Mucosa of gallbladder (tissue), 1 donor: Measurements from ENCODE around the gene GOLGA6L10. TPM values are rescaled to one million over a fixed set of nuclear protein-coding genes. Genes with fewer than 3 reads are reported as not detected.
"Not testable (repeated sequence)": the region's sequence is repeated elsewhere in the genome, so short reads cannot be mapped to it uniquely, and the experiment has no call there.

Experiments
- DNase-seq: peaks from one replicate; pipeline ENCODE4 v3.0.0-alpha.2; 2020; ENCODE audit warnings: low spot score
- total RNA-seq: library from RNA; stranded (reverse); gene quantifications from one replicate; pipeline ENCODE4 v1.2.1, GENCODE V29; 2021
- donor health status: DM: no; HTN: no; CAD: no.

GOLGA6L10 gene
- total RNA-seq, 1 donor from 2014 or later: 1.6 TPM

DNA sequence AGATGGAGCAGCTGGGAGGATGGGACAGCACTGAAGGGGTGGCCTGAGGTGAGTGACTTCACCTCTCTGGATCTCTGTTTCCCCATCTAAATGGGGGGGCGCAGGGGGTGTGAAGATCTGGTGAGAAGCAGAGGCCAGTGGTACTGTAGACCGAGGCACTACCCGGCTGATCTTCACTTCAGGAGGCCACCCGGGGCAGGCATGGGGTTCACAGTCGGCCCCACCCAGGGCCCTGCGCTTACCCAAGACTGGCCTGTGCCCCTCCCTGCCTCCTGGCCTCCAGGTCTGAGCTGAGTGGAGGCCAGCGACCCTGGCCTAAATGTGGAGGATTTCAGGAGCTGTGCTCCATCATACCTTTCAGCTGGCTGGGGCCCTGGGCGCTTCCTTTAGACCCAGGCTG lies 31.0 kb downstream of the GOLGA6L10 start:
- DNase-seq: not testable (repeated sequence)

DNA sequence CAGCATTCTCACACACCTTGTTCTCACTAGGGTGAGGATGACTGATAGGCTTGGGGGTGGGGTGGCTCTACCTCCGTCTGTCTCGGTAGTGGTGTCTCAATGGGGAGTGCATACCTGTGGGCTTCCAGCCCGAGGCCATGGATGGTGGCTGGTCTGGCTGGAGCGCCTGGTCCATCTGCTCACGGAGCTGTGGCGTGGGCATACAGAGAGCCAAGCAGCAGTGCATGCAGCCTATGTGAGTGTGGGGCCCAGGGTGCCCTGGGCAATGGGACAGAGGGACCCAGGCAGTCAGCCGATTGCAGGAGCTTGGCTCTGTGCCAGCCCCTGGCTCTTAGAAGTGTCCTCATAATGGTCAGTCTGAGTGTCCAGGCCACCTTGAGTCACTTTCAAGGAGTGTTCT lies 31.8 kb downstream of the GOLGA6L10 start:
- not testable (repeated sequence) for DNase-seq

DNA sequence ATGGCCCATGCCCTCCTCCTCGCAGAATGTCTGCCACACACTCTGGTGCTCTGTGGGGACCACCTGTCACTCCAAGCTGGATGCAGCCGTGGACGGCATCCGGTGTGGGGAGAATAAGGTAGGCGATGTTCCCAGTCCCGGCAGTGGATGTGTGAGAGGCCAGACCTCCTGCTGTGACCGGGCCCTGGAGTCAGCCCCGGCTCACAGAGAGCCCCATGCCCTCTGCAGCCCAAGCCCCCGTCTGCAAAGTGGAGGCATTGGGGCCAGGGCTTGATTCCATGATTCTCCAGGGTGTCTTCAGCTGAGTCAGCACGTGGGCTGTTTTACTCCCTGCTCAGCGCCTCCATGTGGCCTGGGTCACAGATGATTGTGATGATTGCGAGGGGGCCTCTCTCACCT lies 32.2 kb downstream of the GOLGA6L10 start:
- DNase-seq: no peak

DNA sequence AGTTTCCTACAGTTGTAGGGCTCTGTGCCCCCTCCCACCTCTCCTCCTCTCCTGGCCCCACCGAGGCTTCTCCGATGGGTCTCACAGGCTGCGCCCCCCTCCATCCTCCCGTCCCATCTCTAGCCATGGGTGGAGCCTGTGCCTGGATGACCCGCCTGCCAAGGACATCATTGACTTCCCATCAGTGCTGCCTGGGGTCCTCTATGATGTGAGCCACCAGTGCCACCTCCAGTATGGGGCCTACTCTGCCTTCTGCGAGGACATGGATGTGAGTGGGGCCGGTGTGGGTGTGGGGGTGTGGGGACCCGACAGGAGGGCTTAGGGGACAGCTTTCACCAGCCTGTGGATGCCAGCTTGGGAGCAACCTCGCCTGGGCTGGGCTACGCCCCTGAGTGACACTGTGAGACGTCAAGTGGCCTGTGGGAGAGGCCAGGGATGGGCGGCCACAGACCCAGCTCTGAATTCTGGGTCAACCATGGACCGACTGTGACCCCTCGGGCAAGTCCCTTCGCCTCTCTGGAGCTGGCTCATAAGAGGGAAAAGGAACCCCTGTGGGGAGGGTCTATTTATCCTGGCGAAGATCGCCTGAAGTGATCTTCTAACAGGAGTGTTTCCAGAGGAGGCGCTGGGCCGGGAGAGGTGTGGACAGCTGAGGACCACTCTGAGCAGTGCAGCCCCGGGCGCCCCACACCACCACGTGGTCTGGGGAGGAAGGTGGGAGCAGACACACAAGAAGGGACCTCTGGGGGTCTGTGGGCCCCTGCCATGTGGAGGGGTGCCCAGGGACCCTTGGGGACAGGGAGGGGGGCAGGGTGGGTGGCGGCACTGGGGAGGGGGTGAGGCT lies 32.8 kb downstream of the GOLGA6L10 start:
- not testable (repeated sequence) for DNase-seq

DNA sequence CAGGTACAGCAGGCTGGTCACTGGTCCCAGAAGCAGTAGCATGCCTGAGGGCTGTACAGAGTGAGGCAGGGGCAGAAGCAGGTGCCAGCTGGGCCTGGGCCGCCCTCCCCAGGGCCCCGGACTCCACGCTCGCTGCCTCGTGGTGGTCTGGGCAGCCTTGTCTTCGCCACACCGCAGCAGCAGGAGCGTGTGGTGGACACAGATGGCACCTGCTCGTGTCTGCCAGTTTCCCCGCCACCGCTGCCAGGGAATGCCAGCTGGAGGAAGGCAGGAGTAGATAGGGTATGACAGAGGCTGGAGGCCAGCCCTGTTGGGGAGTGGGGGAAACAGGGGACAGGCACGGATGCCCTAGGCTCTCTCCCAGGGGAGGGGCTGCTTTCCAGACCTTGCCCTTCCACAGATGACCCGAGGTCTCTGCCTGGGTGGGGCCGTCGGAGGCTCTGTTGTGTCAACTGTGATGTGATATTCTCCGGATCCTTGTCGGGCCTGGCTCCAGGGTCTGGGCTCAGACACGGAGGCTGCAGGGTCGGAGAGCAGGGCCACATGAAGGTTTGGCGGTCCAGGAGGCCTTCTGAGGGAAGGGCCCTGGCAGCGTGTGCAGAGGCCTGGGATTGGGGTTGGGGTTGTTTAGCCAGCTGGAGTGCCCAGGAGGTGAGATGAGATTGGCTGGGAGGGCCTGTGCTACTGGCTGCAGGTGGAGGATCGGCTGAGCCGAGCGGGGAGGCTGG lies 33.6 kb downstream of the GOLGA6L10 start:
- no peak for DNase-seq

DNA sequence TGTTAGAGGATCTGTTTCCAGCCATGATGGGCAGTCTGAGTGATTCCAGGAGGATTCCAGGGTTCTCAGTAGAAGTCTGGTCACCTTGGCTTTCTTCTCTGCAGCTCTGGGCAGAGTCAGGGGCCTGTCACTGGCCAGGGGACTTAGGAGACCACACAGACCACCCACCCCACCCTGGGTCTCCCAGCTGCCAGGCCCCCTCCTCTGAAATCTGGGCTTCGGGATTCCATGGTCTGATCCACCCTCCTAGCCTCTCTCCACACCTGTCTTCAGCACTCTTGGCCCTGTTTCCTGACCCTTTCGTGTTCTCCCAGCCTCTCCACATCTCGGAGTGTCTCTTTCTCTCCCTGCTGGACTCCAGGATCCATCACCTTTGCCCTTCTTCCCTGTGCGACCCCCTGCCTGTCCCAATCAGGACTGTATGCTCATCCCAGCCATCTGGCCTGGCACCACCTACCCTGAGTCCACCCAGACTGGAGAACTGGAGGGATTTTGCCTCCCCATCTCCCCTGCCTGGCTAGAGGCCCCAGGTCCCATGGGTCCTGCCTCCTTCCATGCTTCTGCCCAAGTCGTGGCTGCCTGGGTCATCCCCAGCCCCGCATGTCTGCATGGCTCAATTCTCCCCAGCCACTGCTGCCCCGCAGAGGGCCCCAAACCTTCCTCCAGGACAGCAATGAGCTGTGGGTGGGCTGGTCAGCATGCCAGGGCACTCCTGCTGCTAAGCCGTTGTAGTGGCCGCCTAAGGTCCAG lies 34.3 kb downstream of the GOLGA6L10 start:
- DNase-seq: no peak

DNA sequence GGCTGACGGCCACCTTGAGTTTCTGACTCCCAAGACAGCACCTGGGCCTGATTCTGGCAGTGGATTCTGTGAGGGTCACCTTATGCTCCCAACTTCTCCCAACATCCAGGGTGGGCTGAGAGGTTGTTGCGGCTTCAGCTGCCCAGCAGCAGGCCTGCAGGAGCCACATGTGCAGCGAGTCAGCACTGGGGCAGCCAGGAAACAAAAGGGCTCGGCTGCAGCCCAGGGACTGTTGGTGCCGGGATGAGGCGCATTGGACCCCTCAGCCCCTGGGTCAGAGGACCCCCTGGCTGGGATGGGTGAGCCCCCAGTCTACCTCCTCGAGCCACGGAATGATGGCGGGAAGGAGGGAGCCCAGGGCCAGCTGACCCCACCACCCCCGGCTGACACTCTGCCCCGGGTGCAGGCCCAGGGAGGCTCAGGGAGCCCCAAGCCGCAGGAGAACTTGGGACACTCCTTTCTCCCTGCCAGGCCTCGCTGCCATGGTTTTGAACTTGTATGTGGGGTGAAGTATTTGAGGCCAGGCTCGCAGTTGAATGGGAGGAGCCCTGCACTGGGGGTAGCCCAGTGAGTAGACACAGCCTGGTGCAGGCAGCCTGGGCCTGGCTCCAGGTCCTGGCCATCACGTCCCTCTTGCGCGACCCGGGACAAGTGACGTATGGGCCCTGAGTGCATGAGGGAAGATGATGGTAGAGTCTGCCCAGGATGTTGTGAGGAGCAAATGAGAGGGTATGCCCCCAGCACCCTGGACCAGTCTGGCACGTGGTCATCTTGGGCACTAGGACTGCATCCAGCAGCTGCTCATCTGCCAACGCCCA lies 35.1 kb downstream of the GOLGA6L10 start:
- DNase-seq: not testable (repeated sequence)

DNA sequence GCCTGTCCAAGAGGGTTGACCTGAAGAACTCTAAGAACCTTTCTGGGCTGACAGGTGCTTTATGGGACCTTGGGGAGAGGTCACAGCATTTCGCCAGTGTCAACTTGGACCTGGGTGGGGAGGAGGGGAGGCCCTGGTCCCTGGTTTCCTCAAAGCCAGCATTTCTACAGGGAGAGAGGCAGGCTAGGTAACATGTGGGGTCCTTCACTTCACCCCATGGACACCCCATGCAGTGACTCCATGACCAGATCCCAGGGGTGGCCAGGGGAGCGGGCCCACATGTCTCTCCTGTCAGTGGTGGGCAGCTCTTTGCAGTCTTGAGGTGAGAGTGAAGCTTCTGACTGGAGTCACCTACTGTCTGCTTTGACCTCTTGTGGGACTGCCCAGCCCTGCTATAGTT lies 35.8 kb downstream of the GOLGA6L10 start:
- DNase-seq: no peak

DNA sequence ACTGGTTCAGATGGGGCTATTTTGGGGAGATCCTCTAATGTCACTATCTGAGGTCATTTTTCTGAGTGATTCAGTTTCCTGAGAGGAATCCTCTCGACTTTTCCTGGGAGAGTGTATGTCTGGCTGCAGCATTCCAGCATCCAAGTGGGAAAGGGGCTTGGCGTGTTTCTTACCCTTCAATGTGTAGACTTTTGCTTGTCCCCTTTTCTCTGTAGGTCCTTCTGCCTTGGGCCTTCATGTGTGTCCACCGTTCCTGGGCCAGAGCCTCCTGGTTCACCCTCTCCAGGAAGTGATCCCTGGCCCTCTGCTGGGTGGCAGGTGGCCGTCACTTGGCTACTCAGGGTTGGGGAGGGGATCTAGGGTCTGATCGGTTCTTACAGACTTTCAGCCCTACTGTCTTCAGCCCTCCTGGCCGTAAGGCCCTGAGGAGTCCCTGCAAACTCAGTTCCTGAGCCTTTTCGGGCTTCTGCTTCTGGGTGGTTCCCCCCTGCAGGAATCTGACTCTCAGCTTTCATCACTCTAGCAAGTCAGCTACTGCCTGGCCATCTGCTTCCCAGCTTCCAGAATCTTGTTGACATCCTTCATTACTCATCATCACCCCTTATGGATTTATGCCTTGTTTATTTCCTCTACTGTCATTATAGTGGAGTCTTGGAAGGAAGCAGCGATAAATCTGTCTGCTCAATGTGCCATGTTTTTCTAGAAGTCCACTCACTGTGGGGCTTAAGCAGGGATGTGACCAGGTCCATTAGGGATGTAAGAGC lies 36.5 kb downstream of the GOLGA6L10 start:
- DNase-seq: no peak

DNA sequence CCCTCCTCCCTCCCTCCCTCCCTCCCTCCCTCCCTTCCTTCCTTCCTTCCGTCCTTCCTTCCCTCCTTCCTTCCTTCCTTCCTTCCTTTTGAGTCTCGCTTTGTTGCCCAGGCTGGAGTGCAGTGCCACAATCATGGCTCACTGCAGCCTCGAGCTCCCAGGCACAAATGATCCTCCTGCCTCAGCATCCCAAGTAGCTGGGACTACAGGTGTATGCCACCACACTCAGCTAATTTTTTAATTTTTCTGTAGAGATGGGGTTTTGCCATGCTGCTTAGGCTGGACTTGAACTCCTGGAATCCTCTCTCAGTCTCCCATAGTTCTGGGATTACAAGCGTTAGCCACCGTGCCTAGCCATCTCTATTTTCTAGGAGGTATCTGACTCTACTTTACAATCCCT lies 38.0 kb downstream of the GOLGA6L10 start:
- not testable (repeated sequence) for DNase-seq

DNA sequence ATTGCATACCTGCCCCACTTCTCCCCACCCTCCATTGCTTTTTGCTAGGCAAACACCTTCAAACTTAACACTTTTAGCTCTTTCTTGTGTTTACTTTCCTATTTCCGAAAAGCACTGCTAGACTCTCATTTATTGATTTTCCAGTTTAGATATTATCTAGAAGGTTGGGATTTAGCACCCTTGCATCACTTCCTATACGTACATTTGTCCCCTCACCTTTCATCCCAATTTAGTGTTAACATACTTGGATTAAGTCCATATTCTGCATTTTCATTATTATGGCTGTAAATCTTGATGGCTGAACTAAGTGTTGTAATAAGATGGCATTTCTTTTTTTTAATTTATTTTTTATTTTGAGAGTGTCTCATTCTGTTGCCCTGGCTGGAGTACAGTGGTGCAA lies 39.5 kb downstream of the GOLGA6L10 start:
- DNase-seq: no peak

DNA sequence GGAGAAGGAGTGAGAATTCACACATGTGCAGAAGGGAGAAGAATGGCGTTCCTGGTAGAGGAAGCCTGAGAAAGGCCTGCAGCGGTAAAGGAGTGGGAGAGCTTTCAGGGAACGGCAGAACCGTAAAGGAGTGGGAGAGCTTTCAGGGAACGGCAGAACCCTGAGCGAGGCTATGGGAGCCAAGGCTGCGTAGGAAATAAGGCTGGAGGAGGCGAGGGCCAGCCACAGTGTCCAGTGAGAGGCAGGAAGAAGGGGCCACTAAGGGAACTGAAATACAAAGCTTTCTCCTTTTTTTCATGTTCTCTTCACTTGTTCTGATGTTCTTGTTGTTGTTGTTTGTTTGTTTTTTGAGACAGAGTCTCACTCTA lies 41.6 kb downstream of the GOLGA6L10 start:
- DNase-seq: no peak

DNA sequence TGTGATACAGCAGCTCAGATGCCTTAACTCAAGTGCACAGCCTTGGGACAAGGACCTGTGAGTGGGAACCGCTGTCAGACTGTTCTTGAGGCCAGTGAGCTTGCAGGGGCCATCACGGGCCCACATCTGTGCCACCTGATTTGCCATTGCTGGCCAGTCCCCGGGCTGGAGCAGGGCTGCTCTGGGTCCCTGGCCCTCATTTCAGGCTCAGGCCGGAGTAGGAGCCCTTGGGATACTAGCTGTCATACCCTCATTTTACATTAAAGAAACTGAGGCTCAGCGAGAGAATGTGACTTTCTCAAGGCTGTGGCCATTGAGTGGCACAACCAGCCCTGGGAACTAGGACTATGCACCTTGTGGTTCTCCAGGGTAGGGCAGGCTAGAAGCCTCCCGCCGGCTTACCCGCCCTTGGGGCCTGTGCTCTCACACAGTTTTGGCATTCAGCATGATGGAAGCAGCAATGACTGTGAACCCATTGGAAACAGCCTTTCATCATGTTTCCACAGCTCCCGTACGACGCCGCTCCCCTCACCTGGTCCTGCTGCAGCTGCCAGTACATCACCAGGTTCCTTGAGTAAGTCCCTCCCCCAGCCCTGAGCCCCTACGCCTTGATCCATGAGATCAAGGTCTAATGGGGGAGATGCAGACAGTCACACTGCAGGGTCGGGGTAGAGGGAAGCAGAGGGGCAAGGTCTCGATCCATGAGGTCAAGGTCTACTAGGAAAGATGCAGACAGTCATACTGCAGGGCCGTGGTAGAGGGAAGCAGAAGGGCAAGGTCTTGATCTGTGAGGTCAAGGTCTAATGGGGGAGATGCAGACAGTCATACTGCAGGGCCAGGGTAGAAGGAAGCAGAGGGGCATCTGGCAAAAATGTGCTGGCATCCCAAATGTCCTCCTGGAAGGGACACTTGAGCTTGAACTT lies 42.2 kb downstream of the GOLGA6L10 start:
- no peak for DNase-seq

DNA sequence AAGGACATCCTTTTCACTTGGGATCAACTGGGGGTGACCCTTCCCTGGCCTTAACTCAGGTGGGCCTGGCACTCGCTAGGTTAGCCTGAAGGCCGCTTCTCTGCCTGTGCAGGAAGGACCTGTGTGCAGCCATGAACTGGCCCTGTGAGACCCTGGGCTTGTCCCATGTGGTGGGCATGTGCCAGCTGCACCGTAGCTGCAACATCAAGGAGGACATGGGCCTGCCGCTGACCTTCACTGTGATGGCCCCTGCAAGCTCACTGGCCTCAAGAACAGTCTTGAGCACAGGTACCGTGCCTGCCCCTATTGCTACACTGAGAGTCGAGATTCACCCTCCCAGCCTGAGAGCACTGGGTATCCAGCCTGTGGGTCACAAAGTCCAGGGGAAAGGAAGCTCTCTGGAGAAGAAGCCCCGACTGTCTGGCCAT lies 43.6 kb downstream of the GOLGA6L10 start:
- DNase-seq: no peak

DNA sequence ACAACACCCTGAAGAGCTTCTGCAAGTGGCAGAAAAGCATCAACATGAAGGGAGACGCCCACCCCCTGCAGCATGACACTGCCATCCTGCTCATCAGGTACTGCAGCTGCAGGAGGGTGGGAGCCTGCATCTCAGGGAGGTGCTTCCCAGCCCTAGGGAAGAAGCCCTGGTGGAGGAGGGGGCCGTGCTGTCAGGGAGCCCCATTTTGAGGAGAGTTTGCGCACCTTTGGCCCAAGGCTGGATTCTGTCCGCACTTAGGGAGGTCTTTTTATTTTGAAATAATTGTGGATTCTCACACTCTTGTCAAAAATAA lies 44.5 kb downstream of the GOLGA6L10 start:
- DNase-seq: no peak

DNA sequence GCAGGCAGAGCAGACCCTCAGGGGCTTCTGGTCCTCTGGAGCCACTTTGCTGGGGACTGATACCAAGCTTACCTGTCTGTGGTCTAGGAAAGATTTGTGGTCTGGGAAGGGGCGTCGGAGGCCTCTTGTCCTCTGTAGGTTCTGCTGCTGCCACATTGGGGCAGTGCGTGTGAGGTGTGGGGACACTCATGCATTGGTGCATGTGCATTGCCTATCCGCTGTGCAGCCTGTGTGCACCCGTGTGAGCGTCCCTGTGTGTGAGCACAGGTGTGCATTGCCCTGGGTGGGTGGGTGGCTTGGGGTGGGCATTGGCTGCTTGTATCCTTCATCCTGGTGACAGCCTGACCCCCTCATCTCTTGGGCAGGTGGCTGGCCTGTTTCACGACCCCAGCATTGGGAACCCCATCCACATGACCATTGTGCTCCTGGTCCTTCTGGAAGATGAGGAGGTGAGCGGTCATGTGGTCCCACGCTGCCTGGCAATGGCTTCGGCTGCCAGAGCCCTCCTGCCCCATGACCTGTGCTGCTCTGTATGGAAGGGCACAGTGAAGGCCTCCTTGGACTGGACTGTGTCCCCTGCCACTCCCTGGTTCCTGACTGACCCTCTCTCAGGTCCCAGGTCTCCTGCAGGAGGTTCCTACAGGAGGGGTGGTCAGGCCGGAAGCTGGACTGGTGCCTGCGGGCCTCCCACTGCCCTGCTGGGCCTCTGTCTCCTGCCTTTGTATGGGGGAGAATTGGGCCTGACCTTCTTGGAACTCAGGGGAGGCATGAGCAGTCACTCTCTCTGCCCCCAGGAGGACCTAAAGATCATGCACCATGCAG lies 45.1 kb downstream of the GOLGA6L10 start:
- no peak for DNase-seq

DNA sequence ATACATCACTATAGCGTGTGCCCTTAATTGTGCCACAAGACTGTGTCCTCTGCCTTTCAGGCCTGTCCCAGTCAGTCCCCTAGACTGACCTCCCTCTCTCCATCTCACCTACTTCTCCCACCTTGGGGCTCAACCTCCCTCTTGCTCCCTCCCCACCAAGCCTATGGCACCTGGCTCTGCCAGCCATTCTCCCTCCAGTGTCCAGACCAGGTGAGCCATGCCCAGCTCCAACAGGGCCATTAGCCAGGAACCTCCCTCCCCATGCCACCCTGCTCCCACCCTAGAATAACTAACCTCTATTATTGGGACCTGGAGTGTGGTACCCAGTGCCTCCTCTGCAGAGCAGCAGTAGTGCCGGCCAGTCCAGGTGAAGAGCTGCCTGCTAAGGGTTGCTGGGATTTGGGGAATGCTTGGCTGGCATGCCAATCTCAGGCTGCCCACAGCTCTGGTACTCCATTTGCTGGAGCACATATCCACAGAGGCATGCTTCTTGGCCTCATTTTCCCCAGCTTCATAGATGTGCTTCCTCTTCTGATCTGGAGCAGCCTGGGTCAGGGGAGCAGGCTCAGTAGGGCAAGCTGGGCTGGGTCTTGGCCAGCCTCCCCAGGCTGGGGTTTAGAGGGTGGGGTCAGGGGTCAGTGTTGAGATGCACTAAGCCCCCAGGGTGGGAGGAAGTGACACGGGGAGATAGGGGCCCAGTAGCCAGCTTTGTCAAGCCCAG lies 47.8 kb downstream of the GOLGA6L10 start:
- no peak for DNase-seq

DNA sequence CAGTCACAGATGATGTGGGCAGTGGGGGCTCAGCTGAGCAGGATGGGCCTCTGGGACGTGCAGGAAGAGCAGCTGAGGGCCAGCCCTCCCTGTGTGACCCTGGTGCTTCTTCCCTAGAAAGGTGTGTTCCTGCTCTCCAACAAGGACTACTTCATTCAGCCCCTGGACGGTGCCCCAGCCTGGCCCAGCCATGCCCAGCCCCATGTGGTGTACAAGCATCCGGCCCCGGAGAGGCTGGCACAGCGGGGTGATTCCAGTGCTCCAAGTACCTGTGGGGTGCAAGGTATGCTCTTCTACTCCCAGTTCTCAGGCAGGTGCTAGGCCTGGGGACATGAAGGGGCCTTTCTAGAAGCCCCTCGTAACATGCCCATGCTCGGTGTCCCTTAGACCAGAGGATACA lies 48.4 kb downstream of the GOLGA6L10 start:
- no peak for DNase-seq
